ENCODE measurements around the gene GATAD2A. TPM values are rescaled to one million over a fixed set of nuclear protein-coding genes. Genes with fewer than 3 reads are reported as not detected.
A peak's percentile ranks its signal among the peaks of the same experiment; 100 is the strongest.

GATAD2A gene
- total and polyA plus RNA-seq, 2 of the 13 experiments (the other 11 are each of a cell fraction or from before 2014, with no cell fraction given), result 16.8 to 28.6 TPM

- TF ChIP-seq MIXL1 (CRISPR knock-in tag; IDR thresholded peaks at IDR 0.05) (peak; percentile 69), SNRNP70 (IDR thresholded peaks at IDR 0.05; ENCODE audit: low read depth, low read length) (no peak), ZNF740 (CRISPR knock-in tag; IDR thresholded peaks at IDR 0.05) (no peak), ZNF619 (CRISPR knock-in tag; IDR thresholded peaks at IDR 0.05) (no peak), IRF9 (CRISPR knock-in tag; IDR thresholded peaks at IDR 0.05; ENCODE audit: borderline replicate concordance) (0 out of 2 replicates have a peak, but pooled peaks have one; percentile 27), ZNF20 (CRISPR knock-in tag; IDR thresholded peaks at IDR 0.05) (no peak), ZNF543 (CRISPR knock-in tag; IDR thresholded peaks at IDR 0.05) (no peak), HDAC1 (CRISPR knock-in tag; IDR thresholded peaks at IDR 0.05) (peak; percentile 60), ZNF570 (CRISPR knock-in tag; IDR thresholded peaks at IDR 0.05; ENCODE audit: borderline replicate concordance) (no peak), ZFP82 (CRISPR knock-in tag; IDR thresholded peaks at IDR 0.05; ENCODE audit: borderline replicate concordance) (no peak), HMGXB4 (CRISPR knock-in tag; IDR thresholded peaks at IDR 0.05; ENCODE audit: borderline replicate concordance in 1 of 2, low read depth in 1 of 2) (peak; percentile 88 to 92; a peak in 3 of 4 replicates), KDM2A (CRISPR knock-in tag; IDR thresholded peaks at IDR 0.05; ENCODE audit: borderline replicate concordance, low read depth) (peak; percentile 89), JDP2 (CRISPR knock-in tag; IDR thresholded peaks at IDR 0.05; ENCODE audit: borderline replicate concordance) (no peak), ZNF232 (CRISPR knock-in tag; IDR thresholded peaks at IDR 0.05; ENCODE audit: borderline replicate concordance) (no peak), SNAPC2 (CRISPR knock-in tag; IDR thresholded peaks at IDR 0.05) (peak; percentile 62; the same call in 1 of the 2 replicates), SMYD3 (CRISPR knock-in tag; IDR thresholded peaks at IDR 0.05) (0 out of 2 replicates have a peak, but pooled peaks have one; percentile 45), NFYB (CRISPR knock-in tag; IDR thresholded peaks at IDR 0.05) (peak; percentile 23; the same call in 1 of the 2 replicates), HES4 (CRISPR knock-in tag; IDR thresholded peaks at IDR 0.05; ENCODE audit: borderline replicate concordance) (no peak), ZNF431 (CRISPR knock-in tag; IDR thresholded peaks at IDR 0.05; ENCODE audit: borderline replicate concordance, low read depth) (peak; percentile 60; the same call in 1 of the 2 replicates), ZNF605 (CRISPR knock-in tag; IDR thresholded peaks at IDR 0.05) (peak; percentile 64; the same call in 1 of the 2 replicates), CBX1 (IDR thresholded peaks at IDR 0.05; ENCODE audit: low read depth) (peak; percentile 61), MYC (CRISPR knock-in tag; IDR thresholded peaks at IDR 0.05; ENCODE audit: borderline replicate concordance) (peak; percentile 76; the same call in 1 of the 2 replicates), U2AF2 (IDR thresholded peaks at IDR 0.05; ENCODE audit: low read depth, low read length) (no peak), KMT2B (CRISPR knock-in tag; IDR thresholded peaks at IDR 0.05) (peak; percentile 86), ZNF660 (CRISPR knock-in tag; IDR thresholded peaks at IDR 0.05; ENCODE audit: borderline replicate concordance, low read depth) (no peak), GFI1 (CRISPR knock-in tag; IDR thresholded peaks at IDR 0.05; ENCODE audit: borderline replicate concordance) (peak; percentile 44; the same call in 1 of the 2 replicates)
Measured at GRCh38 chr19:19366434-19367396, 38.8 kb upstream of the GATAD2A start (continued).
